GM21515 (cell line): ENCODE results near the gene ARPIN.
"Not testable (repeated sequence)": the region's sequence is repeated elsewhere in the genome, so short reads cannot be mapped to it uniquely, and the experiment has no call there.

Source experiments
- ATAC-seq: cut with Tn5 transposase; IDR thresholded peaks from one replicate; pipeline ENCODE4 v1.9.1; 2021; ENCODE audit not compliant: unreplicated experiment

ARPIN gene

DNA sequence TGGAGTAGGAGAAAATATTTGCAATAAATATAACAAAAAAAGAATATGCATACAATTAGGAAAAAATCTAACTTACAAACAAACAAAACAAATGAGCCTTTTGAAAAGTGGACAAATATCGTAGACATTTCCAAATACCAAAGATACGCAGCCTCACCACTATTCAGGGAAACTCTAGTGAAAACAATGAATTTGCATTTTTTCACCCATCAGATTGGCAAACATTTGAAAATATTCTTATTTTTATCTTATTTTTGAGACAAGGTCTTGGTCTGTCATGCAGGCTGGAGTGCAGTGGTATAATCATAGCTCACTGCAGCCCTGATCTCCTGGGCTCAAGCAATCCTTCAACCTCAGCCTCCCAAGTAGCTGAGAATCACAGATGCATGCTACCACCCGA lies 34.4 kb downstream of the ARPIN start:
- no peak for ATAC-seq

DNA sequence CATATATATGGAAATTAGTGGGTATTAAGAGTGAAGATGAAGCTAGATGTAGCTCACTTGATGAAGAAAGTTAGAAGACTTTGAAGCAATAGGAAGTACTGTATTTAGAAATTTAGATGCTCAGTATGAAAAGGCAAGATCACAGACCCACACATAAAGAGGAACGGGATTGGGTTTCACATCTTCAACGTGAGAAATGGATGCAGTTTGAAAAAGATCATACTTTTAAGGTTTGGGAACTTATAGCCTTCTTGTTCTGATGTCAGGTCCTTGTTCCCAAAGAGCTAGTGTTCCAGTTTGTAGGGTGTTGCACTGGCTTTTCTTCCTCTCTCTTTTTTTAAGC lies 35.7 kb downstream of the ARPIN start:
- ATAC-seq = no peak

DNA sequence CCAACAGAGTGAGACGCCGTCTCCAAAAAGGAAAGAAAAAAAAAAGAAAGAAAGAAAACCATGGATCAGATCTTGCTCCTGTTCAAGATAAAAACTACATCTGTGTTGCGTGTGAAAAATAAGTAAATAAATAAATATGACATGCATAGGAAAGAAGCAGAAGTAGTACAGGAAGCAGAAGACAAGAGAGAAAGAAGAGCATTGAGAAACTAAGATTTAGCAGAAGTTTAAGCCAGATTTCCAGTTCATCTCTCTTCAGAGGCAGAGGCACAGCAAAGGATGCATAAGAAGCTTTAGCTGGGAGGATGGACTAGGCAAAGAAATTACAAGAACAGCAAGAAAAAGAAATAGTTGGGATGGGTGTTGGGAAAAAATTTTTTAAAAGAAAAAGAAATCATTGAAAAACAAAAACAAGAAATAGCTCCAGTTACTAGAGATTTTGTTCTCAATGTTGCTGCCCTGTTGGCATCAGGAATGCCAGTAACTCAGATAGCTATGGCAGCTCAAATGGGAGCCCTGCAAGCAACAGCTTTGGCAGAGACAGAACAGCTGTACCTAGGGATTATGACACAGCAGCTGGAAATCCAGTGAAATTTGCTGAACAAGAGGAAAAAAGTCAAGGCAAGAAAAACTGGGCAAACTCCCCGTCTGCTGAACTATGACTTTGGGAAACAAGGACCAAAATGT lies 36.2 kb downstream of the ARPIN start:
- ATAC-seq = no peak

DNA sequence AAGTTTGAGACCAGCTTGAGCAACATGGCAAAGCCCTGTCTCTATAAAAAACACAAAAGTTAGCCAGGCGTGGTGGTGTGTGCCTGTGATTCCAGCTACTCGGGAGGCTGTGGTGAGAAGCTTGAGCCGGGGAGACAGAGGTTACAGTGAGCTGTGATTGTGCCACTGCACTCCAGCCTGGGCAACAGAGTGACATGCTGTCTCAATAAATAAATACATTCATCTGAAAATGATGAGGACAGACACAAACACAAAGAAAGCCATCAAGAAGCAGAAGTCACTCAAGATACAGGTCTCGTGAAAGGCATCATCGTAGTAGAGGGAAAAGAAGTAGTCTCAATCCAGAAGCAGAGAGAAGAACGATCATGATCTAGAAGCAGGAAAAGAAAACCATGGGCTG lies 37.0 kb downstream of the ARPIN start:
- ATAC-seq = no peak

DNA sequence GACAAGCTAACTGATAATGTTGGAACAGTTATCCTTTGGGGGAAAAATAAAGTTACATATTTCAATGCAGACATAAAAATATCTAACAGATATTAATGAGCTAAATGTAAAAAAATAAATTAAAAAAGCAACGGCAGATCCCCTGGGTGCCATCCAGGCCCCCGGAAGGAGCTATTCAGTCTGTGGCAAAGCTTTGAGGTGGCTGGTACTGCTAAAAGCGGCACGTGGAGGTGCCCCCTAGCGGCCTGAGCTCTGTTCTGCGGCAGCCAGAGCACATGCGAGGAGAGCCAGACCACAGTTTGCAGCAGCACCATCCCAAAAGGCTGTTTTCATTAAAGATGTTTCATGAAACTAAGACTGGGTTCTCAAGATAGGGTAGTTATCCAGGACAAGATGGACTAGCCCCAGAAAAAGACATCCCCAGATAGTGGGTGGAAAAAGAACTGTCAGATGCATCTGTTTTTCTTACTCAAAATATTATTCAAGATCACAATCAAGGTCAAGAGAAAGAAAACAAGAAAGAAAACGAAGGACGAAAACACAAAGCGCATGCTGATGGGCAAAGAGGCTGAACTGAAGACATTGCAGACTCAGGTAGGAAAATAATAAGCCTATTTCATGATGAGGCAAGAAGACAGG lies 37.7 kb downstream of the ARPIN start:
- peak; percentile 75 for ATAC-seq

DNA sequence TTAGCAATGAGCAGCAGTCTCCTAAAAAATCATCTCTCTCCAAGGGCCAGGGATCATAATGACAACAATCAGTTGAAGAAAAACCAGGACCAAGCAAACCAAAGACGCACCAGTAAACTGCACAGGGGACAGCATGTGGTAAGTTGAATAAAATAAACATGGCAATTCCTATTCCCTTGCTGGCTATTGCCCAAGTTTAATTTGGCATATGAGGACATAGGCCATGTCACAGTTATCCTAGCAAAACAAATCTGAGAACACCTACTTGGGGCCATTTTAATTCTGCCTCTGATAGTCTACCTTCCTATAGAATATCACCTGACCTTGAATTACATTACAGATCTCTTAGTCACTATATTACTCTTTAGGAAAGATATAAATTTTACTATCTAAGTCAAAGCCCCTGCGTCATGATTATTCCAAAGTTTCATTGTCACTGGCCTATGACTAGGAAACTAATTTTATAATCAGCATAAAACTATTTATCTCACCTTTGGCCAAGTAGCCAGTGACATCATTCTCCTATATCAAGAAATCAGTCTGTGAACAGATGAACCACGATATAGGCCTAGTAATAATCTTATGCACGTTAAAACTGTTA lies 42.0 kb downstream of the ARPIN start:
- no peak for ATAC-seq

DNA sequence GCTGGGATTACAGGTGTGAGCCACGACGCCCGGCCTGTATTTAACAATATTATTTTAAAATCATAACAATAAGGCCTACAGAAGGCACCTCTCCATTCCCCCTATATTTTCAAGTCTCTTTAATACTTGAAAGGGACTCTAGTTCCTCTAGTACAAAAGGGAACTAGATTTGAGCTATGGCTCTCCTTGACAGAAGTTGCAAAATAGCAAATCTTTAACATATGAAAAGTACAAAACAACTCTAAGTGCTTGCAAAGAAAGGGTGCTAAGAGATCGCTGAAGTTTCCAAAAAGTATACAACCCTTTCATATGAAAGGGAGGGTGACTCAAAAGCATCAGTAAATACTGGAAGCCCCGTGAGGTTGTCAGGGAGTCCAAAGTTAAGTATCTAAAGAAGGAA lies 42.7 kb downstream of the ARPIN start:
- no peak for ATAC-seq

DNA sequence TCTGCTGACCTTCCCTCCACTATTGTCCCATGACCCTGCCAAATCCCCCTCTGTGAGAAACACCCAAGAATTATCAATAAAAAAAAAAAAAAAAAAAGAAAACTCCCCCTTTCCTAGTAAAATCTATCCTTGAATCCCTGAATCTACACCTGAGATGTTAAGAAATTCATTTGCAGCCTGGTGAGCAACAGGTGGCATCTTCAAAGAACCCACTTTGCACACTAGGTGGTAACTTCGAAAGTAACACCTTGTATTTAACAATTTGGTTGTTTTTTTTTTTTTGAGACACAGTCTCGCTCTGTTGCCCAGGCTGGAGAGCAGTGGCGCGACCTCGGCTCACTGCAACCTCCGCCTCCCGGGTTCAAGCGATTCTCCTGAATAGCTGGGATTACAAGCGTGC lies 43.3 kb downstream of the ARPIN start:
- ATAC-seq = not testable (repeated sequence)

DNA sequence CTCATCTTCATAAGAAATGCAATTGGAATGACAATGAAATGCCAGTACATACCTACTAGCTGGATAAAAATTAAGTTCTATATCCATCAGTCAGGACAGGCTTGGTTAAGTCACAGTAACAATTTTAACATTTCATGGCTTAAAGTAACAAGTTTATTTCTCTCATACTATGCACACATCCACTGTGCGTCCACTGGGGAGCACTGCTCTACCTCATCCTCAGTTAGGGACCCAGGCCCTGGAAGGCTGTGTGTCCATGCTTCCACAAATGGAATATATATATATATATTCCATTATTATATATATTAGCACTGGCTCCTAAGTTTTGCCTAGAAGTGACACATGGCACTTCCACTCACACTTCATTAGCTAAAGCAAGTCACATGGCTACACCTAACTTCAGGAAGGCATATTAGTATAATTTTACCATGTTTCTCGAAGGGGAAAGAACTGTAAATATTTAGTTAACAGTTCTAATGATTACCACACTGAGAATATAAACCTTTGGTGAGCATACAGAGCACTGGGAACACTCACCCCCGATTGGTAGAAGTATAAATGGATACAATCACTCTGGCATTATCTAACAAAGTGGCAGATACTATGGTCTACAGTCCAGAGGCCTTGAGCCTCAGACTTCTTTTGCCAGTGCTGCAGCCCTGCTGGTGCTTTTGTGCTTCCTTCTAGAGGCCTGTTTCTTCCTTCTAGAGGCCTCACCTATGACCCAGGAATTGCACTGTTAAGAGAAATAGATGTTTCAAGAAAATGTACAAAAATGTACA lies 47.6 kb downstream of the ARPIN start:
- ATAC-seq = no peak

DNA sequence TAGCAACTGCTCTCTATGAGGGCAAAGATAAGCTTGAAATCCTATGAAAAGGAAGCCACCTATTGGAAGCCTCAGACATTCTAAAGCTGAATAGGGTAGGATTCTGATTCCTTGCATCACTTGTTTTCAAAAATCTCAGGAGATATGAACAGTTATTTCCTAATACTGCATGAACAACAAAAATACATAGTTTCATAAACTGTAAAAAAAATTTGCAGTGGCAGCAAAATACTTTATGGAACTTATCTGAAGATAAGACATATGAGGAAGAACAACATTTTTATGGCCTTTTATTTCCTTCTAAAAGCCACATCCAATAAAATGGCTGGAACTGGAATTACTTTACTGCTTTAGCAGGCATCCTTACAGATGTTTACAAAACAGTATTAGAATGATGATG lies 48.8 kb downstream of the ARPIN start:
- ATAC-seq = no peak

DNA sequence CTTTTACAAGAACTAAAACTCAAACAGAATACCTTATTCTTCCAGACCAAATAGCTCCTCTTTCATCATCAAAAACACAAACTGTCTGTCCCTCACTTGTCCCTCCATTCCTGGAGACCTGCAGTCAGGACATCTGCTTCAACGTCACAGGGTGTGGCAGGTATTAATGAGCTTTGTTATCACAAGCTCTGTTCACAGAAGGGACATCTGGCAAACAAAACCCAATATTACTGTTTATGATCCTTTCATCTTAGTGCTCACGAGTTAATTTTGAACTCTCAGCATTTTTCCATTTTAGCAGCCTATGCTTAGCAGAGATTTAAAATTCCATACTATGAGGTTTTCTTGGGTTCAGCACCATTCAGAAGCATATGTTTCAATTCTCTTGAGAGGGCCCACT lies 51.9 kb downstream of the ARPIN start:
- no peak for ATAC-seq

DNA sequence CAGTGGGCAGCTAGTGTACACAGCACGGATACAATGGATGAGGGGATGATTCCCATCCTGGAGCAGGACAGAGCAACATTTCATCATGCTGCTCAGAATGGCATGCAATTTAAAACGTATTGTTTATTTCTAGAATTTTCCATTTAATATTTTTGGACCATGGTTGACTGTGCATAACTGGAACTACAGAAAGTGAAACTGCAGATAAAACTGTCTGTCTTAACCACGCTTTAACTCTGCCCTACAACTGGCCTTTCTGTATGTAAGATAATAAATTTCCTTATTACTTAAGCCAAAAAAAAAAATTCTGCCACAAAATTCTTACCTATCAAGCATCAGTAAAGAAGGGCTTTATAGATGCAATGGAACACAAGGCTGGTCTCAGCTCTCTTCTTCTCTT lies 52.3 kb downstream of the ARPIN start:
- no peak for ATAC-seq

DNA sequence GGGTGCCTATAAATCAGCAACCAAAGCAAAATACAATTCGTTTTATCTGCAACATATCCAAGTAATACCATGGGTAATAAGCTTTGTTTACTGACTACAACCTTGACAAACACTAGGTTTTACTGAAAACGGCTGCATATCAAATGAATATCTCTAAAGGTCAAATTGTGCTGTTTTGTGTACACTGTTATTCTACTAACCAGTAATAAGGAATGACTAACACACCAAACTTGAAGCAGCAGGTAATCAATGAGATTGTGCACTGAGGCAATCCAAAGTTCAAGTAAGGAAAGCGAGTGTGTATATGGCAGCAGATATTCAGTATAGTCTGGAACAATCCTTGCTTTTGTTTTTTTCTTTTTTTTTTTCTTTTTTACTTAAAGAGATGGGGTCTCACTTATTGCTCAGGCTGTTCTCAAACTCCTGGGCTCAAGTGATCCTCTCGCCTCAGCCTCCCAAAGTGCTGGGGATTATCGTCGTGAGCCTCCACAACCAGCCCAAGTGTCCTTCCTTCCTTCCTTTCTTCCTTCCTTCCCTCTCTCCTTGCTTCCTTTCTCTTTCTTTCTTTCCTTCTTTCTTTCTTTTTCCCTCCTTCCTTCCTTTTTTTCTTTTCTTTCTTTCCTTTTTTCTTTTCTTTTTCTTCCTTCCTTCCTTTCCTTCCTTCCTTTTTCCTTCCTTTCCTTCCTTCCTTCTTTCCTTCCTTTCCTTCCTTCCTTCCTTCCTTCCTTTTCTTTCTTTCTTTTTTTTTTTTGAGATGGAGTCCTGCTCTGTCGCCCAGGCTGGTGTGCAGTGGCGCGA lies 53.9 kb downstream of the ARPIN start:
- no peak for ATAC-seq

DNA sequence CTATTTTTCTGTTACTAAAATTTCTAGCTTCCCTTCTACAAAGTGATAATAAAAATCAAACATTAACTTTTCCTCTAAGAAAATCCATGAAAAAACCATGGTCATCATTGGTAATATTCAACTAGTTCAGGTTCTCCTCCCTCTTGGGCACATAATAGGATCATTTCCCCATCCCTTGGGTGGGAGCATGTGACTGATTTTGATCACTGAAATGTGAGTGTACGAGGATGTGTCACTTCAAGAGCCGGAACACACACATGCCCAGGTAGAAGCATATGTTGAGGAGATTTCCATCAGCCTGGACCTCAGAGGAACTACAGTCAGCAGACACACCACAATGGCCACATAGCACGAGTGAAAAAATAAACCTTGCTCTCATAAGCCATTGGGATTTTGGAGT lies 55.1 kb downstream of the ARPIN start:
- no peak for ATAC-seq

DNA sequence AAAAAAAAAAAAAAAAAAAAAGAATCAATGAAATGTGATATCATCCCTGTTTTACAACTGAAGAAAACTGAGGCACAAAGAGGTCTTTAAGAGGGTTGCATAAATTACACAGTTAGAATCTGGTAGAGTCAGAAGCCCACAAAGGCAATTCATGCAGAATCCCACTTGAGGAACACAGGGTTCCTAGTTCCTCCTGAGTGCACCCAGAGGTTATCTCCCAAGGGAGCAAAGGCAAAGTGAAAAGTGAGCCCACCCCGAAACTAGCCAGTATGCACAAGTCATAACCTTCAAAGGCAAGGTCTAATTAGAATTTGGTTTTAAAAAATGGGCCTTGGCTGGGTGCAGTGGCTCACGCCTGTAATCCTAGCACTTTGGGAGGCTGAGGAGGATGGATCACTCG lies 56.8 kb downstream of the ARPIN start:
- no peak for ATAC-seq

DNA sequence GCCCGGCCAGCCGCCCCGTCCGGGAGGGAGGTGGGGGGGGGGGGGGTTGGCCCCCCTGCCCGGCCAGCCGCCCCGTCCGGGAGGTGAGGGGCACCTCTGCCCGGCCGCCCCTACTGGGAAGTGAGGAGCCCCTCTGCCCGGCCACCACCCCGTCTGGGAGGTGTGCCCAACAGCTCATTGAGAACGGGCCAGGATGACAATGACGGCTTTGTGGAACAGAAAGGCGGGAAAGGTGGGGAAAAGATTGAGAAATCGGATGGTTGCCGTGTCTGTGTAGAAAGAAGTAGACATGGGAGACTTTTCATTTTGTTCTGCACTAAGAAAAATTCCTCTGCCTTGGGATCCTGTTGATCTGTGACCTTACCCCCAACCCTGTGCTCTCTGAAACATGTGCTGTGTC lies 57.9 kb downstream of the ARPIN start:
- not testable (repeated sequence) for ATAC-seq

DNA sequence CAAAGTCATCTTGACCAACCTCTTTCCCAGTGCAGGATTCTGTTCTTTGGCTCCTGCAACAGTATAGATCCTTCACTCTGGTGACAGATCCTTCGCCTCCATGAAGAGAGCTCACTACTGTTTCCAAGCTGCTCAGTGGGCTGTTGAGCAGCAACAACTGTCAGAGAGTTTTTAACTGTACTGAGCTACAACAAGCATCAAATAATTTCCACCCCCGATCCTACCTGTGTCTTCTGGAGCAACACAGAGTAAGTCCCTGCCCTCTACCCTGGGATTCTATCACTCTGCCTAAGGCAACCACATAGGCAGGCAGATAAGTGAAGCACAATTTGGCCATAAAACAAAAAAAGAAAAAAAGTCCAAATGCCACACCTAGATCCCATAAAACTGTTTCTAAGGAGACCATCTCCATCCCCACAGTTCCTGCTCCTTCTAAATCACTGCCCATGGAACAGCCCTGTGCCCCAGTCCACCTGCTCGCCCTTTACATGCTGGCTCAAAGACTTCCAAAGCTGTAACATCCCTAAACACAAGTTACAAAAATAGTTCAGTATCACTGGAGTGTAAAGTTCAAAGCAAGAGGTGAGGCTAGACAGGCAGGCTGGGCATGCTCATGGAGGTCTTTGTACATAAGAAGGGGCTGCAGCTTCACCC lies 60.3 kb downstream of the ARPIN start:
- no peak for ATAC-seq

DNA sequence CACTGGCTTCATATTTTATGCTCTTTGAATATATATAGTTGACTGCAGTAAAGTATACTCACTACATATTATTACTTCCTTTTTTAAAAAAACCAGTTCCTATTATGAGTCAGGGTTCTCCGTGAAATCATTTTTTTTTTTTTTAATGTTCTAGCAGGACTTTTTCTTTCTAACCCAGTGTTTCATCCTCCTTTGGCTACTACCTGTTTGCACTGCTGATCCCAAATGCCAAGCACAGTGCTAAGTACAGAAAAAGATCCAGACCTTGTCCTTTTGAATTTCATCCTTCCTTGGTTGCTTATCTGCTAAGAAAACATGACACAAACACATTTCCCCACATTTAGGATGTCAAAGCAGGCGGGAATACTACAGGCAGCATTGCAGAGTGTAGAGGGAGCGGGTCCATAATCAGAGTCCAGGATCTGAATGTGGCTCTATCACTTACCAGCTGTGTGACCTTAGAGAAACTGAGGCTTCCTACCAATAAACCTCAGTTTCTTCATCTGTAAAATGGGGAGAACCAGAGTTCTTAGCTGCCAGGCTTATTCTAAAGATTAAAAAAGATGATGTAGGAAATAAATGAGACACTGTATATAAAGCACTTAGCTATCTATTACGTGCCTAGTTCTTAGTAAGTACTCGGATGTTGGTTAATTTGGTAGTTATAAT lies 60.9 kb downstream of the ARPIN start:
- no peak for ATAC-seq

DNA sequence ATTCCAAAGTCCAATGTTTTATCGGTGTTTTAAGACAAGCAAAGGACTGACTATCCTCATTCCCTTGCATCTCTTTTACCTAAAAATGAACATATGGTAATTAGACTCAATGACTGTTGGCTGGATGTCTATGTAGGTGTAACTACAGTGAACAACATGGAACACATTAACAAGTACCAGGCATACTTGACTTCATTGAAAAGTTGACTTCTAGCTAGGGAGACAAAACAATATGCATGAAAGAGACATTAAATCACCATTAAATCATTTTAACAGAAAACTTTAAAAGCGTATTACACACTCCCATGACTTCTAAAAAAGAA lies 63.8 kb downstream of the ARPIN start:
- ATAC-seq = no peak

DNA sequence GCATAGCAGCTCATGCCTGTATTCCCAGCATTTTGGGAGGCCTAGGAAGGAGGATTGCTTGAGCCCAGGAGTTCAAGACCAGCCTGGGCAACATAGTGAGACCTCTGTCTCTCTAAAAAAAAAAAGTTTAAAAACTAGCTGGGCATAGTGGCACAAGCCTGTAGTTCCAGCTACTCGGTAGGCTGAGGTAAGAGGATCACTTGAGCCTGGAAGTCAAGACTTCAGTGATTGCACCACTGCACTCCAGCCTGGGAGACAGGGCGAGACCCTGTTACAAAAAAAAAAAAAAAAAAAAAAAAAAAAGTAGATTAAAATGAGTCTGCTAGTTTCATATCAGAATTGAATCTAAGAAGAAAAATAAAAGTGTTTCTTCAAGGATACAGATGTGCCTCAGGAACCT lies 65.7 kb downstream of the ARPIN start:
- ATAC-seq = no peak
